RPMI8226 (cell line): ENCODE measurements around the gene GPLD1.
"Not testable (repeated sequence)": the region's sequence is repeated elsewhere in the genome, so short reads cannot be mapped to it uniquely, and the experiment has no call there.

Experiments used
- DNase-seq: peaks from one replicate; pipeline ENCODE4 v3.0.0-alpha.2; 2015

GPLD1 gene

GRCh38 chr6:24408719-24409410, 80.5 kb downstream of the GPLD1 start:
- no peak for DNase-seq

GRCh38 chr6:24405262-24405661, 84.1 kb downstream of the GPLD1 start:
- no peak for DNase-seq

- DNase-seq: no peak
These were observed 85.9 kb downstream of the GPLD1 start for GRCh38 chr6:24403501-24403824.

- DNase-seq: peak; percentile 95
These were observed 86.5 kb downstream of the GPLD1 start, which contains the start of gene MRS2 for GRCh38 chr6:24402697-24403500. Gene MRS2, plus strand, starts transcription at chr6:24402936. Its CDS starts 111 bp downstream, at chr6:24403047.

- no peak for DNase-seq
These were observed 87.9 kb downstream of the GPLD1 start for GRCh38 chr6:24401458-24401857.

- DNase-seq: not testable (repeated sequence)
These were observed 89.0 kb downstream of the GPLD1 start for GRCh38 chr6:24400045-24401039.

GRCh38 chr6:24397631-24398030, 91.7 kb downstream of the GPLD1 start:
- no peak for DNase-seq

- no peak for DNase-seq
These were observed 92.6 kb downstream of the GPLD1 start for GRCh38 chr6:24396824-24397223.

GRCh38 chr6:24394780-24395437, 94.5 kb downstream of the GPLD1 start:
- no peak for DNase-seq

- DNase-seq: no peak
These were observed 95.2 kb downstream of the GPLD1 start for GRCh38 chr6:24394061-24394779.

- DNase-seq: no peak
These were observed 97.5 kb downstream of the GPLD1 start for GRCh38 chr6:24391756-24392405.

GRCh38 chr6:24391208-24391607, 98.2 kb downstream of the GPLD1 start:
- DNase-seq: no peak

GRCh38 chr6:24387818-24388217, 101.6 kb downstream of the GPLD1 start:
- DNase-seq: no peak

GRCh38 chr6:24385536-24386269, 103.7 kb downstream of the GPLD1 start:
- no peak for DNase-seq

- not testable (repeated sequence) for DNase-seq
These were observed 104.8 kb downstream of the GPLD1 start for GRCh38 chr6:24384369-24385130.

GRCh38 chr6:24382891-24383494, 106.4 kb downstream of the GPLD1 start:
- DNase-seq: not testable (repeated sequence)

- DNase-seq: no peak
These were observed 107.2 kb downstream of the GPLD1 start for GRCh38 chr6:24382220-24382540.

GRCh38 chr6:24381476-24382219, 107.7 kb downstream of the GPLD1 start:
- DNase-seq: no peak
